Measurements from ENCODE around the gene MNS1.
"Not testable (repeated sequence)": the region's sequence is repeated elsewhere in the genome, so short reads cannot be mapped to it uniquely, and the experiment has no call there.

MNS1 gene

GRCh38 chr15:56399209-56399608, 65.7 kb downstream of the MNS1 start:
- not testable (repeated sequence) for H3K27ac ChIP-seq (ENCODE audit: low read depth, low read length); H2AFZ ChIP-seq (ENCODE audit: low read length, unreplicated experiment); H3K4me3 ChIP-seq (ENCODE audit: low read depth, low read length); H3K36me3 ChIP-seq (ENCODE audit: insufficient read depth, low read length); H3K4me1 ChIP-seq (ENCODE audit: control insufficient read depth, insufficient read depth, low read length, unreplicated experiment); H3K27me3 ChIP-seq (ENCODE audit: insufficient read depth, low read length); H3K79me2 ChIP-seq (ENCODE audit: control insufficient read depth, insufficient read depth, low read length, unreplicated experiment)

- not testable (repeated sequence) for H3K27me3 ChIP-seq (ENCODE audit: insufficient read depth, low read length); H3K36me3 ChIP-seq (ENCODE audit: insufficient read depth, low read length); H3K79me2 ChIP-seq (ENCODE audit: control insufficient read depth, insufficient read depth, low read length, unreplicated experiment); H2AFZ ChIP-seq (ENCODE audit: low read length, unreplicated experiment); H3K27ac ChIP-seq (ENCODE audit: low read depth, low read length); H3K4me1 ChIP-seq (ENCODE audit: control insufficient read depth, insufficient read depth, low read length, unreplicated experiment); H3K4me3 ChIP-seq (ENCODE audit: low read depth, low read length)
These were observed 67.6 kb downstream of the MNS1 start for GRCh38 chr15:56397325-56397724.

- H3K27me3 ChIP-seq (ENCODE audit: insufficient read depth, low read length) = no peaks in the 10 kb centered on the region
- H3K79me2 ChIP-seq (ENCODE audit: control insufficient read depth, insufficient read depth, low read length, unreplicated experiment) = no peaks in the 10 kb centered on the region
- H3K36me3 ChIP-seq (ENCODE audit: insufficient read depth, low read length) = no peaks in the 10 kb centered on the region
- H3K27ac ChIP-seq (ENCODE audit: low read depth, low read length) = no peak overlapping the region
- no peak overlapping the region for H3K4me3 ChIP-seq (ENCODE audit: low read depth, low read length)
- no peaks in the 10 kb centered on the region for H3K4me1 ChIP-seq (ENCODE audit: control insufficient read depth, insufficient read depth, low read length, unreplicated experiment)
- no peak overlapping the region for H2AFZ ChIP-seq (ENCODE audit: low read length, unreplicated experiment)
These were observed 70.0 kb downstream of the MNS1 start for GRCh38 chr15:56394909-56395308.

GRCh38 chr15:56393277-56393676, 71.7 kb downstream of the MNS1 start:
- H3K27ac ChIP-seq (ENCODE audit: low read depth, low read length) = no peak overlapping the region
- H3K79me2 ChIP-seq (ENCODE audit: control insufficient read depth, insufficient read depth, low read length, unreplicated experiment) = no peaks in the 10 kb centered on the region
- no peaks in the 10 kb centered on the region for H3K4me1 ChIP-seq (ENCODE audit: control insufficient read depth, insufficient read depth, low read length, unreplicated experiment)
- no peak overlapping the region for H3K4me3 ChIP-seq (ENCODE audit: low read depth, low read length)
- no peaks in the 10 kb centered on the region for H3K36me3 ChIP-seq (ENCODE audit: insufficient read depth, low read length)
- H3K27me3 ChIP-seq (ENCODE audit: insufficient read depth, low read length) = no peaks in the 10 kb centered on the region
- H2AFZ ChIP-seq (ENCODE audit: low read length, unreplicated experiment) = no peak overlapping the region

GRCh38 chr15:56390739-56391267, 74.1 kb downstream of the MNS1 start:
- Histone ChIP-seq H3K4me3 (ENCODE audit: low read depth, low read length) (no peak overlapping the region), H3K27ac (ENCODE audit: low read depth, low read length) (no peak overlapping the region), H3K79me2 (ENCODE audit: control insufficient read depth, insufficient read depth, low read length, unreplicated experiment) (no peaks in the 10 kb centered on the region), H3K4me1 (ENCODE audit: control insufficient read depth, insufficient read depth, low read length, unreplicated experiment) (no peaks in the 10 kb centered on the region), H2AFZ (ENCODE audit: low read length, unreplicated experiment) (no peak overlapping the region), H3K27me3 (ENCODE audit: insufficient read depth, low read length) (no peaks in the 10 kb centered on the region), H3K36me3 (ENCODE audit: insufficient read depth, low read length) (no peaks in the 10 kb centered on the region)

- no peaks in the 10 kb centered on the region for H3K4me1 ChIP-seq (ENCODE audit: control insufficient read depth, insufficient read depth, low read length, unreplicated experiment)
- no peak overlapping the region for H2AFZ ChIP-seq (ENCODE audit: low read length, unreplicated experiment)
- no peak overlapping the region for H3K27ac ChIP-seq (ENCODE audit: low read depth, low read length)
- H3K79me2 ChIP-seq (ENCODE audit: control insufficient read depth, insufficient read depth, low read length, unreplicated experiment) = no peaks in the 10 kb centered on the region
- no peaks in the 10 kb centered on the region for H3K27me3 ChIP-seq (ENCODE audit: insufficient read depth, low read length)
- no peak overlapping the region for H3K4me3 ChIP-seq (ENCODE audit: low read depth, low read length)
- no peaks in the 10 kb centered on the region for H3K36me3 ChIP-seq (ENCODE audit: insufficient read depth, low read length)
These were observed 79.0 kb downstream of the MNS1 start for GRCh38 chr15:56385908-56386307.

- Histone ChIP-seq H3K27ac (ENCODE audit: low read depth, low read length) (no peak overlapping the region), H3K36me3 (ENCODE audit: insufficient read depth, low read length) (no peaks in the 10 kb centered on the region), H3K4me1 (ENCODE audit: control insufficient read depth, insufficient read depth, low read length, unreplicated experiment) (no peaks in the 10 kb centered on the region), H3K27me3 (ENCODE audit: insufficient read depth, low read length) (no peaks in the 10 kb centered on the region), H3K79me2 (ENCODE audit: control insufficient read depth, insufficient read depth, low read length, unreplicated experiment) (no peaks in the 10 kb centered on the region), H2AFZ (ENCODE audit: low read length, unreplicated experiment) (no peak overlapping the region), H3K4me3 (ENCODE audit: low read depth, low read length) (no peak overlapping the region)
These were observed 81.9 kb downstream of the MNS1 start for GRCh38 chr15:56383010-56383409.
